Measurements from ENCODE around the gene INTS4. TPM values are rescaled to one million over a fixed set of nuclear protein-coding genes. Genes with fewer than 3 reads are reported as not detected.

The INTS4 gene
- polyA plus RNA-seq, 1 donor (not counting 4 experiments of a cell fraction or from before 2014, with no cell fraction given), result 18.0 TPM

DNA sequence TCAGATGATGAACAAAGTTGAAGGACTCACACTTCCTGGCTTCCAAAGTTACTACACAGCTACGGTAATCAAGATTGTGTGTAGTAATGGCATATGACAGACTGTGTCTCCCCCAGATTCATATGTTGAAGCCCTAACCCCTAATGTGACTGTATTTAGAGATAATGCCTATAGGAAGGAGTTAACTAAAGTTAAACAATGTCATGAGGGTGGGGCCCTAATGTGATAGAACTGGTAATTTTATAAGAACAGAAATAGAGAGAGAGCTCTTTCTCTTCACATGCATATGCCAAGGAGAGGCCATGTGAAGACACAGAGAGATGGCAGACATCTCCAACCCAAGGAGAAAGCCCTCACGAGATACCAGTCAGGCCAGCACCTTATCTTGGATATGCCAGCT, 165.5 kb downstream of the INTS4 start:
- Histone ChIP-seq H3K4me2 (ENCODE audit: control insufficient read depth, extremely low read depth, insufficient read depth, low read depth, low read length) (no peak overlapping the region), H3K9me3 (ENCODE audit: control insufficient read depth, low read depth, low read length) (no peaks in the 10 kb centered on the region), H3K79me2 (ENCODE audit: control insufficient read depth, insufficient read depth, low read length) (no peaks in the 10 kb centered on the region), H3K4me1 (ENCODE audit: control insufficient read depth, extremely low read depth, insufficient read depth, low read length) (no peaks in the 10 kb centered on the region), H4K20me1 (ENCODE audit: control insufficient read depth, extremely low read depth, insufficient read depth, low read length) (no peaks in the 10 kb centered on the region), H3K9me1 (ENCODE audit: control insufficient read depth, extremely low read depth, insufficient read depth, low read length) (no peaks in the 10 kb centered on the region), H3K27me3 (ENCODE audit: control insufficient read depth, extremely low read depth, insufficient read depth, low read length) (no peaks in the 10 kb centered on the region), H3K27ac (ENCODE audit: control insufficient read depth, insufficient read depth, low read length) (no peak overlapping the region), H3K4me3 (ENCODE audit: control insufficient read depth in 2 of 3, extremely low read depth in 1 of 3, insufficient read depth in 2 of 3, low read depth in 1 of 3, low read length in 3 of 3) (no peak overlapping the region), H3K9ac (ENCODE audit: control insufficient read depth, extremely low read depth, insufficient read depth, low read length) (no peak overlapping the region), H3K36me3 (ENCODE audit: control insufficient read depth in 2 of 2, extremely low read depth in 1 of 2, insufficient read depth in 2 of 2, low read length in 2 of 2) (no peaks in the 10 kb centered on the region), H2AFZ (ENCODE audit: control insufficient read depth, low read length) (no peak overlapping the region)
- FAIRE-seq (no peak), DNase-seq (ENCODE audit: low read depth, low spot score) (no peak)
- no peak for TF ChIP-seq EZH2 (IDR thresholded peaks at IDR 0.05; ENCODE audit: low read length)
- TF ChIP-seq, protein P1, sequence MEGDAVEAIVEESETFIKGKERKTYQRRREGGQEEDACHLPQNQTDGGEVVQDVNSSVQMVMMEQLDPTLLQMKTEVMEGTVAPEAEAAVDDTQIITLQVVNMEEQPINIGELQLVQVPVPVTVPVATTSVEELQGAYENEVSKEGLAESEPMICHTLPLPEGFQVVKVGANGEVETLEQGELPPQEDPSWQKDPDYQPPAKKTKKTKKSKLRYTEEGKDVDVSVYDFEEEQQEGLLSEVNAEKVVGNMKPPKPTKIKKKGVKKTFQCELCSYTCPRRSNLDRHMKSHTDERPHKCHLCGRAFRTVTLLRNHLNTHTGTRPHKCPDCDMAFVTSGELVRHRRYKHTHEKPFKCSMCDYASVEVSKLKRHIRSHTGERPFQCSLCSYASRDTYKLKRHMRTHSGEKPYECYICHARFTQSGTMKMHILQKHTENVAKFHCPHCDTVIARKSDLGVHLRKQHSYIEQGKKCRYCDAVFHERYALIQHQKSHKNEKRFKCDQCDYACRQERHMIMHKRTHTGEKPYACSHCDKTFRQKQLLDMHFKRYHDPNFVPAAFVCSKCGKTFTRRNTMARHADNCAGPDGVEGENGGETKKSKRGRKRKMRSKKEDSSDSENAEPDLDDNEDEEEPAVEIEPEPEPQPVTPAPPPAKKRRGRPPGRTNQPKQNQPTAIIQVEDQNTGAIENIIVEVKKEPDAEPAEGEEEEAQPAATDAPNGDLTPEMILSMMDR (optimal IDR thresholded peaks at IDR 0.05 in 1 of 3, IDR thresholded peaks at IDR 0.05 in 1 of 3, conservative IDR thresholded peaks at IDR 0.05 in 1 of 3; ENCODE audit: extremely low read depth in 1 of 3, insufficient read depth in 2 of 3, low read length in 3 of 3), result no peak
- dilution Hi-C loops (cut with MboI; ENCODE audit: extremely low pct_ligation_motif_present, low sequenced_read_pairs), result no loop called here

Small RNA genes within 50 kb of the gene (small RNA-seq; reads per million reads assigned to genes)
- gene AP002812.4 (ENCODE audit: insufficient read length in 3 of 3, low read depth in 3 of 3, low replicate concordance in 1 of 3), result 0 reads per million in 3 experiments

Other genes starting within 250 kb of the INTS4 start
- gene RSF1, start 173.9 kb downstream of the INTS4 start, polyA plus RNA-seq, result 8.8 to 20.9 TPM (median 17.5 TPM) in 3 replicates
- gene AAMDC, start 173.5 kb downstream of the INTS4 start, polyA plus RNA-seq, result 15.8 to 22.4 TPM (median 22.0 TPM) in 3 replicates
- 0.81 to 3.4 TPM (median 2.1 TPM) in 3 replicates for gene KCTD14, start 28.6 kb upstream of the INTS4 start, polyA plus RNA-seq
- not detected in 3 replicates for gene THRSP, start 69.2 kb upstream of the INTS4 start, polyA plus RNA-seq
- 132 to 150 TPM (median 150 TPM) in 3 replicates for gene NDUFC2, start 85.2 kb upstream of the INTS4 start, polyA plus RNA-seq
- gene ALG8, start 145.0 kb upstream of the INTS4 start, polyA plus RNA-seq, result 47.7 to 71.8 TPM (median 48.4 TPM) in 3 replicates
- gene KCTD21, start 194.0 kb upstream of the INTS4 start, polyA plus RNA-seq, result 10.4 to 14.9 TPM (median 13.1 TPM) in 3 replicates
- 4.8 to 8.4 TPM (median 5.0 TPM) in 3 replicates for gene USP35, start 194.3 kb upstream of the INTS4 start, polyA plus RNA-seq